GM18870 (cell line): ENCODE measurements around the gene LRIG3.
A peak's percentile ranks its signal among the peaks of the same experiment; 100 is the strongest.
"Not testable (repeated sequence)": the region's sequence is repeated elsewhere in the genome, so short reads cannot be mapped to it uniquely, and the experiment has no call there.

Experiments used
- ATAC-seq: cut with Tn5 transposase; IDR thresholded peaks from one replicate; pipeline ENCODE4 v1.9.1; 2021; ENCODE audit warnings: moderate library complexity; ENCODE audit not compliant: unreplicated experiment

The LRIG3 gene, protein sequence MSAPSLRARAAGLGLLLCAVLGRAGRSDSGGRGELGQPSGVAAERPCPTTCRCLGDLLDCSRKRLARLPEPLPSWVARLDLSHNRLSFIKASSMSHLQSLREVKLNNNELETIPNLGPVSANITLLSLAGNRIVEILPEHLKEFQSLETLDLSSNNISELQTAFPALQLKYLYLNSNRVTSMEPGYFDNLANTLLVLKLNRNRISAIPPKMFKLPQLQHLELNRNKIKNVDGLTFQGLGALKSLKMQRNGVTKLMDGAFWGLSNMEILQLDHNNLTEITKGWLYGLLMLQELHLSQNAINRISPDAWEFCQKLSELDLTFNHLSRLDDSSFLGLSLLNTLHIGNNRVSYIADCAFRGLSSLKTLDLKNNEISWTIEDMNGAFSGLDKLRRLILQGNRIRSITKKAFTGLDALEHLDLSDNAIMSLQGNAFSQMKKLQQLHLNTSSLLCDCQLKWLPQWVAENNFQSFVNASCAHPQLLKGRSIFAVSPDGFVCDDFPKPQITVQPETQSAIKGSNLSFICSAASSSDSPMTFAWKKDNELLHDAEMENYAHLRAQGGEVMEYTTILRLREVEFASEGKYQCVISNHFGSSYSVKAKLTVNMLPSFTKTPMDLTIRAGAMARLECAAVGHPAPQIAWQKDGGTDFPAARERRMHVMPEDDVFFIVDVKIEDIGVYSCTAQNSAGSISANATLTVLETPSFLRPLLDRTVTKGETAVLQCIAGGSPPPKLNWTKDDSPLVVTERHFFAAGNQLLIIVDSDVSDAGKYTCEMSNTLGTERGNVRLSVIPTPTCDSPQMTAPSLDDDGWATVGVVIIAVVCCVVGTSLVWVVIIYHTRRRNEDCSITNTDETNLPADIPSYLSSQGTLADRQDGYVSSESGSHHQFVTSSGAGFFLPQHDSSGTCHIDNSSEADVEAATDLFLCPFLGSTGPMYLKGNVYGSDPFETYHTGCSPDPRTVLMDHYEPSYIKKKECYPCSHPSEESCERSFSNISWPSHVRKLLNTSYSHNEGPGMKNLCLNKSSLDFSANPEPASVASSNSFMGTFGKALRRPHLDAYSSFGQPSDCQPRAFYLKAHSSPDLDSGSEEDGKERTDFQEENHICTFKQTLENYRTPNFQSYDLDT

GRCh38 chr12:58920102-58920960 lies at the start of gene LRIG3:
Gene LRIG3, minus strand, starts transcription at chr12:58920504. Its CDS starts 269 bp downstream, at chr12:58920235.
- ATAC-seq, result peak; percentile 61

- ATAC-seq, result no peak
Measured at GRCh38 chr12:58969237-58969636, 48.9 kb upstream of the LRIG3 start.

DNA sequence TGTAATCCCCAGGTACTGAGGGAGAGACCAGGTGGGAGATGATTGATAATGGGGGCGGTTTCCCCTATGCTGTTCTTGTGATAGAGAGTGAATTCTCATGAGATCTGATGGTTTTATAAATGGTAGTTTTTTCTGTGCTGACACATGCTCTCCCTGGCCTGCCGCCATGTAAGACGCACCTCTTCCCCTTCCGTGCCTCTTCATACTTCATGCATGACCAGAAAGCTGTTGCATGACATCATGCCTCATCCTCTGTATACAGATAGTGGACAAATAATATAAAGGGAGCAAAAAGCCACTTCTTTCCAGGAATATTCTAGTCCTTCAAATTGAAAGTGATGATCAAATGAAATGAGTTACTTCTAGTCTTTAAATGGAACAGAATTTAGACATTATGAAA lies 47.3 kb upstream of the LRIG3 start:
- no peak for ATAC-seq

- no peak for ATAC-seq
Measured at GRCh38 chr12:58966939-58967338, 46.6 kb upstream of the LRIG3 start.

GRCh38 chr12:58965568-58965967 lies 45.3 kb upstream of the LRIG3 start:
- ATAC-seq, result no peak

- no peak for ATAC-seq
Measured at GRCh38 chr12:58963844-58964243, 43.5 kb upstream of the LRIG3 start.

DNA sequence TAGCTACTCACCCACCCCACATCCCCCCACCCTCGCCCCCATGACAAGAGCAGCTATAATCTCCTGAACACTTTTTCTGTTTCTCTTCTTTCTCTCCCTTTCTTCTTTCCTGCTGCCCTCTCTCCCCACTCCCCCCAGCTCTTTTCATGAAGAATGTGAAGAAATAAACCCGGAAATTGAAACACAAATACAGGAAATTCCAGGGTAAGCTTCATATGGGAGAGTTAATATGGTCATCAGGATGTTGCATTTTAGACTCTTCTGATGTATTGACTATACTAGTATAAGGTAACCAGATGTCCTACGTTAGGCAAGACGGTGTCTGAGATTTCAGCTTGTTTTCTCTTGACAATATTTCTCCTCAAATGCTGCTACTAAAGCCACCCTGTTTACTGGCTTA lies 41.6 kb upstream of the LRIG3 start:
- ATAC-seq, result no peak

- ATAC-seq, result no peak
Measured at GRCh38 chr12:58961166-58961565, 40.9 kb upstream of the LRIG3 start.

DNA sequence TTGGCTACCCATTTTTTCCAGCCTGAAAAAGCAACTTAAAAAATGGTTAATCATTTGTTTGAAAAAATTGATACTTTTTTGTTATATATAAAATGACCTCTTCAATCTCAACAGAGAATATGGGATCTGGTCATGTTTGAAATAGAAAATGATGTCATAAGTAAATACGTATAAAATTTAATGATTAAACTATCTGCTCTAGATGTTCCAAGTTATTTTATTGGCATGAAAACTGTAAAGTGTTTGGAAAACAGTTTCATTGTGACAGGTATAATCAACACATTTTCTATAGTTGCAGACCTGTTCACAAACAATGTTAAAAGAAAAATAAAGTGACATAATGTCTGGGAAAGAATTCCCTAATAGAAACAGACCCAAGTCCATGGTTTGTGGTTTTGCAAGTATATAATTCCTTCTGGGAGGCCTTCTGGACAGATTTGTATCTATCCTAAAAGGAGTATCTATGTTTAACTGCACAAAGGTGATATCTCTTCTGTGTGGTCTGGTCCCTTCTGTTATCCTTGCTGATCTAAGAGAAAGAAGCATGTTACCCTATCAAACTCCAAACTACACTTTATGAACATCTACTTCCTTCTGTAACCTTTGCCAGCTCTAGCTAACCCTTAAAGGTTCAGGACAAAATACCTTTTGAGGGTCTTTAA lies 39.5 kb upstream of the LRIG3 start:
- no peak for ATAC-seq

DNA sequence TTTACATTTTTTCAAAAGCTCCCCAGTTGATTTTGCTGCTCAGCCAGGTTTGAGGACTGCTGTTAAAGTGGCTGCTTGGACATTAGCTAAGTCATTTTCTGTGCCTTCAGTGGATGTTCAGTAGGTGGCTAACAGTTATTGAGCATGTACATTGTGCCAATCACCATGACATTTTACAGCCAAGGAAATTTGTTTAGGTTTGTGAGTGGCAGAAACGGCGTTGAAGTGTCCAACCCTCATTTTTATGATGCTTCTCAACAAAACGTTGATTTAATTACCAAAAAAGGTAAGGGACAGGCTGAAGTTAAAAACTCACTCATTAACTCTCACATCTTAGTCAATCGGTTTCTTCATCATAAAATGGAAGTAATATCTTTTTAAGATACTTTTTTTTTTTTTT lies 37.0 kb upstream of the LRIG3 start:
- no peak for ATAC-seq

DNA sequence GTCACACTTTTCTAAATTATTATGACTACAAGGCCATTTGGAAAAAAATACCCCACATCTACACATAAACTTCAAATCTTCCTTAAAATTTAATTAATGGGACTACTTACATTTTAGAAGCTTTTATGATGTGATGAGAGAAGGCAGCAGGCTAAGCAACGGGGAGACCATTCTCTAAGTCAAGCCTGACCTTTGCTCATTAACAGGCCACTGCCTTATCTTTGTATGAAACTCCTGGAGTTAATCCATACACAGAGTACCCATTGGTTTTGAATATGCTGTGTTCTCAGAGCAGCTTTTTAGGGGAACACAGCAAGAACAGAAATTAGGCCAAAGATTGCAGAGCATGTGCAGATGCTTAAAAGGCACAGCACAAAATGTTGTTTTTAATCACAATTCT lies 35.5 kb upstream of the LRIG3 start:
- no peak for ATAC-seq

- ATAC-seq, result no peak
Measured at GRCh38 chr12:58954002-58954401, 33.7 kb upstream of the LRIG3 start.

DNA sequence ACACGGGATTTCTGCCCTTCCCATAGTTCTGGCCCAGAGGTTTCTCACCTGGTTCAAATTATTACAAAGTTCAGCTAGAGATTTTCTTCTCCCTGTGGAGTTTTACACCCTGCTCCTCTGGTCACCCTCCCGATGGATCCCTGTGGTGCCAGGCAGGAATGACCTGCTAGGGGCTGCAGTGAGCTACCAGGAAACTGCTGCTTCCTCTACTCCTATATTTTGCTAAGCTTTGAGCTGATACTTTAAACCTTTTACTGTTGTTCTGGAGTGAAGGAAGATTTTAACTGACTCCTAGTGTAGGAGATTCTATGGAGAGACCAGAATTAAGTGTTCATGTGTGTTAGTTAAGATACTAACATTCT lies 30.4 kb upstream of the LRIG3 start:
- ATAC-seq, result no peak

GRCh38 chr12:58949954-58950738 lies 29.8 kb upstream of the LRIG3 start:
- not testable (repeated sequence) for ATAC-seq

GRCh38 chr12:58943079-58943478 lies 22.8 kb upstream of the LRIG3 start:
- no peak for ATAC-seq

- ATAC-seq, result no peak
Measured at GRCh38 chr12:58942345-58942744, 22.0 kb upstream of the LRIG3 start.

DNA sequence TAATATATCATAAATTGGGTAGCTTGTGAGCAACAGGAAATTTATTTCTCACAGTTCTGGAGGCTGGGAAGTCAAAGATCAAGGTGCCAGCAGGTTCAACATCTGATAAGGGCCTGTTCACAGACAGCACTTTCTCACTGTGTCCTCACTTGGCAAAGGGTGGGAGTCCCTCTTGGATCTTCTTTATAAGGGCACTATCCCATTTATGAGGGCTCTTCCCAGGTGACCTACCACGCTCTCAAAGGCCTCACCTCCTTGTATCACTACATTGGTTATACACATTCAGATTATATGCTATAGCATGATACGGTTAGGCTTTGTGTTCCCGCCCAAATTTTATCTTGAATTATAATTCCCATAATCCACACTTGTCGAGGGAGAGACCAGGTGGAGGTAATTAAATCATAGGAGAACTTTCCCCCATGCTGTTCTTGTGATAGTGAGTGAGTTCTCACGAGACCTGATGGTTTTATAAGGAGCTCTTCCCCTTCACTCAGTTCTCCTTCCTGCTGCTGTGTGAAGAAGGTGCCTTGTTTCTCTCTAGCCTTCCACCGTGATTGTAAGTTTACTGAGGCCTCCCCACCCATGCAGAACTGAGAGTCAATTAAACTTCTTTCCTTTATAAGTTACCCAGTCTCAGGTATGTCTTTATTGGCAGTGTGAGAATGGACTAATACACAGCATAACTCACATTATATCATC lies 19.2 kb upstream of the LRIG3 start:
- ATAC-seq, result no peak

- no peak for ATAC-seq
Measured at GRCh38 chr12:58938440-58938839, 18.1 kb upstream of the LRIG3 start.

GRCh38 chr12:58934528-58934927 lies 14.2 kb upstream of the LRIG3 start:
- no peak for ATAC-seq
